NCI-H128 (cell line): Measurements from ENCODE around the gene CEP164.

Experiments used
- DNase-seq: peaks from one replicate; lab custom pipeline; 2025; ENCODE audit not compliant: unreplicated experiment; lab: John Stamatoyannopoulos, UW

Gene CEP164

GRCh38 chr11:117457835-117458234 is 130.2 kb downstream of the CEP164 start:
- no peak for DNase-seq

- no peak for DNase-seq
Observed at GRCh38 chr11:117458275-117459122, 130.8 kb downstream of the CEP164 start.

- DNase-seq, result no peak
Observed at GRCh38 chr11:117459123-117459978, 131.7 kb downstream of the CEP164 start.

- no peak for DNase-seq
Observed at GRCh38 chr11:117459979-117460300, 132.3 kb downstream of the CEP164 start.

- no peak for DNase-seq
Observed at GRCh38 chr11:117461396-117462182, 133.9 kb downstream of the CEP164 start.

- no peak for DNase-seq
Observed at GRCh38 chr11:117462183-117462863, 134.7 kb downstream of the CEP164 start.

- no peak for DNase-seq
Observed at GRCh38 chr11:117462864-117463247, 135.2 kb downstream of the CEP164 start.
